HCT116 (cell line): ENCODE data around the gene MAPK8IP3. TPM values are rescaled to one million over a fixed set of nuclear protein-coding genes. Genes with fewer than 3 reads are reported as not detected.

ENCODE experiments used
- ATAC-seq: fragments of 200-7000 bp; cut with Tn5 transposase; 2 replicates; pipeline ENCODE4 v1.9.1; 2020; ENCODE audit warnings: mild to moderate bottlenecking, moderate library complexity
- BruUV-seq: library from RNA; stranded (reverse); fragments of 400-500 nt; replicated peaks from 2 replicates; lab custom pipeline; 2021; lab: Mats Ljungman, UMichigan
- CTCF ChIA-PET: fragments of 300-600 bp; sonication (Branson Sonifier 250); formaldehyde crosslinking; loops from one replicate; lab custom pipeline; 2021; ENCODE audit warnings: antibody characterized with exemption; lab: Charles Lee
- POLR2A ChIA-PET: fragments of 300-600, 350-600 bp; sonication (Branson Sonifier 250); formaldehyde crosslinking; loops from one replicate; lab custom pipeline; 2021; ENCODE audit warnings: antibody characterized with exemption; lab: Charles Lee
- RAD21 ChIA-PET, 2 experiments: fragments of 300-600 bp; sonication (Branson Sonifier 250); formaldehyde crosslinking; loops; one replicate each; lab custom pipeline; 2023; ENCODE audit warnings: low total read pairs in 2 of 2; ENCODE audit not compliant: uncharacterized antibody in 2 of 2, unreplicated experiment in 2 of 2, low non-redundant PET in 1 of 2; lab: Charles Lee
- DNase-seq: peaks from one replicate; pipeline ENCODE4 v3.0.0-alpha.2; 2010; ENCODE audit warnings: low read depth, low spot score
- H2AFZ ChIP-seq: fragments of 200-600 bp; shearing (Covaris generic), sonication (generic); 2 replicates; pipeline ENCODE4 v1.6.1; 2017; ENCODE audit warnings: low read depth, mixed run types, mixed read lengths, antibody characterized with exemption, low read length; ENCODE audit not compliant: poor library complexity, severe bottlenecking
- H3K27ac ChIP-seq: 2 replicates; pipeline ENCODE4 v1.5.1; 2012; ENCODE audit warnings: low read depth, low read length
- H3K27me3 ChIP-seq: fragments of 200-600 bp; sonication (generic); 2 replicates; pipeline ENCODE4 v1.6.1; 2016; ENCODE audit warnings: mixed run types, low read length, mixed read lengths; ENCODE audit not compliant: insufficient read depth
- H3K36me3 ChIP-seq, 2 experiments: fragments of 200-500 bp in 1 of 2; fragments of 200-600 bp in 1 of 2; sonication (Bioruptor generic) in 1 of 2; sonication (generic) in 1 of 2; 2 replicates each; pipeline versions ENCODE4 v1.5.1 to v1.6.1; 2014 to 2016; ENCODE audit warnings: low read length in 2 of 2, inconsistent platforms in 1 of 2, mixed read lengths in 1 of 2, mixed run types in 1 of 2; ENCODE audit not compliant: insufficient read depth in 2 of 2, control insufficient read depth in 1 of 2
- H3K4me1 ChIP-seq, 2 experiments: fragments of 200-600 bp in 1 of 2; sonication (generic) in 1 of 2; 2 replicates each; pipeline versions ENCODE4 v1.5.1 to v1.6.1; 2012 to 2017; ENCODE audit warnings: low read length in 2 of 2, inconsistent platforms in 1 of 2, mild to moderate bottlenecking in 1 of 2, mixed read lengths in 1 of 2, mixed run types in 1 of 2, moderate library complexity in 1 of 2; ENCODE audit not compliant: insufficient read depth in 2 of 2, control insufficient read depth in 1 of 2
- H3K4me2 ChIP-seq: fragments of 200-600 bp; sonication (generic); 2 replicates; pipeline ENCODE4 v1.6.1; 2017; ENCODE audit warnings: mixed run types, low read length, mixed read lengths
- H3K4me3 ChIP-seq, 2 experiments: fragments of 200-600 bp in 1 of 2; sonication (generic) in 1 of 2; replicated peaks in 1 of 2; 2 replicates each; pipeline ENCODE4 v1.5.1; 2011 to 2016; ENCODE audit warnings: low read length in 2 of 2, control low read depth in 1 of 2, low read depth in 1 of 2, mild to moderate bottlenecking in 1 of 2, mixed read lengths in 1 of 2, mixed run types in 1 of 2
- H3K79me2 ChIP-seq: fragments of 200-600 bp; sonication (generic); 2 replicates; pipeline ENCODE4 v1.6.1; 2017; ENCODE audit warnings: mild to moderate bottlenecking, mixed run types, low read length, moderate library complexity, mixed read lengths; ENCODE audit not compliant: insufficient read depth
- H3K9ac ChIP-seq: fragments of 200-600 bp; sonication (generic); 2 replicates; pipeline ENCODE4 v1.6.1; 2016; ENCODE audit warnings: low read length, mixed read lengths
- H3K9me2 ChIP-seq: fragments of 200-600 bp; sonication (generic), shearing (Covaris generic); 2 replicates; pipeline ENCODE4 v1.6.1; 2017; ENCODE audit warnings: mixed run types, mild to moderate bottlenecking, moderate library complexity; ENCODE audit not compliant: insufficient read depth
- H3K9me3 ChIP-seq, 2 experiments: fragments of 200-500 bp in 1 of 2; fragments of 200-600 bp in 1 of 2; sonication (Bioruptor generic) in 1 of 2; sonication (generic) in 1 of 2; 2 replicates each; pipeline ENCODE4 v1.6.1; 2014 to 2017; ENCODE audit warnings: low read length in 2 of 2, mixed read lengths in 2 of 2, inconsistent platforms in 1 of 2, low read depth in 1 of 2, mild to moderate bottlenecking in 1 of 2, mixed run types in 1 of 2, moderate library complexity in 1 of 2; ENCODE audit not compliant: control insufficient read depth in 1 of 2, insufficient read depth in 1 of 2
- H4K20me1 ChIP-seq: fragments of 200-600 bp; sonication (generic), shearing (Covaris generic); 2 replicates; pipeline ENCODE4 v1.6.1; 2017; ENCODE audit warnings: mixed run types, mild to moderate bottlenecking, moderate library complexity; ENCODE audit not compliant: insufficient read depth
- CBX3 ChIP-seq: IDR thresholded peaks from 2 replicates; pipeline ENCODE4 v1.6.1; 2012; ENCODE audit warnings: low read depth
- CEBPB ChIP-seq: IDR thresholded peaks from 2 replicates; pipeline ENCODE4 v1.6.1; 2012; ENCODE audit warnings: low read depth
- EGR1 ChIP-seq: IDR thresholded peaks from 2 replicates; pipeline ENCODE4 v1.6.1; 2012; ENCODE audit warnings: low read depth
- ELF1 ChIP-seq: IDR thresholded peaks from 2 replicates; pipeline ENCODE4 v1.6.1; 2012; ENCODE audit warnings: low read depth, borderline replicate concordance
- EZH2 ChIP-seq: fragments of 200-600 bp; sonication (generic); IDR thresholded peaks from 2 replicates; pipeline ENCODE4 v1.6.1; 2017; ENCODE audit warnings: antibody characterized with exemption, mixed run types
- EZH2phosphoT487 ChIP-seq: fragments of 200-600 bp; IDR thresholded peaks from 2 replicates; pipeline ENCODE4 v1.6.1; 2018; ENCODE audit warnings: antibody characterized with exemption, borderline replicate concordance
- FOSL1 ChIP-seq: IDR thresholded peaks from 2 replicates; pipeline ENCODE4 v1.6.1; 2012; ENCODE audit warnings: low read depth
- JUND ChIP-seq: IDR thresholded peaks from 2 replicates; pipeline ENCODE4 v1.6.1; 2012
- MAX ChIP-seq: IDR thresholded peaks from 2 replicates; pipeline ENCODE4 v1.6.1; 2012
- POLR2A ChIP-seq: IDR thresholded peaks from 2 replicates; pipeline ENCODE4 v1.7.0; 2011; ENCODE audit warnings: borderline replicate concordance; ENCODE audit not compliant: insufficient read depth, insufficient read length; ENCODE audit errors: extremely low read depth
- POLR2AphosphoS5 ChIP-seq: IDR thresholded peaks from 2 replicates; pipeline ENCODE4 v1.6.1; 2011; ENCODE audit warnings: mild to moderate bottlenecking, low read depth, low read length, moderate library complexity
- RAD21 ChIP-seq: IDR thresholded peaks from 2 replicates; pipeline ENCODE4 v1.6.1; 2012; ENCODE audit warnings: low read depth, mild to moderate bottlenecking
- REST ChIP-seq: IDR thresholded peaks from 2 replicates; pipeline ENCODE4 v1.6.1; 2012; ENCODE audit warnings: low read depth
- SP1 ChIP-seq: IDR thresholded peaks from 2 replicates; pipeline ENCODE4 v1.6.1; 2012; ENCODE audit warnings: low read depth
- TCF7L2 ChIP-seq: IDR thresholded peaks from 2 replicates; pipeline ENCODE4 v1.7.0; 2011; ENCODE audit warnings: borderline replicate concordance, inconsistent platforms; ENCODE audit not compliant: insufficient read depth, insufficient read length; ENCODE audit errors: extremely low read depth
- ZFX ChIP-seq: fragments of 450-650 bp; IDR thresholded peaks from 2 replicates; pipeline ENCODE4 v1.6.1; 2017
- ZNF274 ChIP-seq: fragments of 200-500 bp; sonication (Bioruptor generic); IDR thresholded peaks from 2 replicates; pipeline ENCODE4 v1.6.1; 2014; ENCODE audit warnings: mild to moderate bottlenecking, low read depth, low read length, inconsistent platforms
- intact Hi-C: fragments of 100-400 bp; cut with micrococcal nuclease; formaldehyde crosslinking; loops from 2 replicates; pipeline ENCODE4 v1.10.0; 2022
- total RNA-seq: library from RNA; stranded (reverse); gene quantifications from one replicate; pipeline ENCODE4 v1.2.1, GENCODE V29; 2021; ENCODE audit not compliant: unreplicated experiment
- TF ChIP-seq, protein P1 (sequence below): IDR thresholded peaks from 2 replicates; pipeline ENCODE4 v1.6.1; 2011; ENCODE audit warnings: mild to moderate bottlenecking, low read length, moderate library complexity; ENCODE audit not compliant: insufficient replicate concordance; ENCODE audit errors: extremely low read depth
- TF ChIP-seq, protein P2 (sequence below): IDR thresholded peaks from 2 replicates; pipeline ENCODE4 v1.6.1; 2012
- TF ChIP-seq, protein P3 (sequence below), 3 experiments: fragments of 200-600 bp in 1 of 3; sonication (generic) in 1 of 3; IDR thresholded peaks in 2 of 3; conservative IDR thresholded peaks in 1 of 3; 2 replicates each; pipeline ENCODE4 v1.5.1; 2012 to 2017; ENCODE audit warnings: low read depth in 2 of 3, low read length in 2 of 3, antibody characterized with exemption in 1 of 3, borderline replicate concordance in 1 of 3, control low read depth in 1 of 3, mild to moderate bottlenecking in 1 of 3, mixed read lengths in 1 of 3, mixed run types in 1 of 3, moderate library complexity in 1 of 3; ENCODE audit not compliant: insufficient read depth in 1 of 3

Gene MAPK8IP3
- total RNA-seq, 1 experiment from 2014 or later, result 75.3 TPM

- DNase-seq, result no peak
- Histone ChIP-seq H3K9me2 (no peaks in the 10 kb centered on the region), H3K79me2 (peaks cover 73% of the 10 kb centered on the region), H4K20me1 (peaks cover 3% of the 10 kb centered on the region; the same call in 1 of the 2 replicates), H3K4me1 (peaks cover 11 to 20% of the 10 kb centered on the region in 2 experiments), H3K27me3 (no peaks in the 10 kb centered on the region), H3K9me3 (no peaks in the 10 kb centered on the region), H3K36me3 (no peaks in the 10 kb centered on the region), H3K27ac (no peak overlapping the region), H3K4me2 (no peak overlapping the region), H3K4me3 (no peak overlapping the region), H3K9ac (no peak overlapping the region), H2AFZ (no peak overlapping the region)
- BruUV-seq, result no TSS peak
- ChIA-PET RAD21 (no interaction called here), CTCF (no interaction called here), POLR2A (no interaction called here)
- no peak for ATAC-seq
- intact Hi-C loops, result no loop called here
- TF ChIP-seq REST (no peak), EGR1 (no peak), JUND (no peak), TCF7L2 (no peak), CEBPB (no peak), SP1 (no peak), ZFX (no peak), EZH2 (no peak), EZH2phosphoT487 (no peak), ELF1 (no peak), POLR2AphosphoS5 (no peak), FOSL1 (no peak), CBX3 (no peak), ZNF274 (no peak), RAD21 (no peak), POLR2A (no peak), MAX (no peak)
- TF ChIP-seq, protein P1, sequence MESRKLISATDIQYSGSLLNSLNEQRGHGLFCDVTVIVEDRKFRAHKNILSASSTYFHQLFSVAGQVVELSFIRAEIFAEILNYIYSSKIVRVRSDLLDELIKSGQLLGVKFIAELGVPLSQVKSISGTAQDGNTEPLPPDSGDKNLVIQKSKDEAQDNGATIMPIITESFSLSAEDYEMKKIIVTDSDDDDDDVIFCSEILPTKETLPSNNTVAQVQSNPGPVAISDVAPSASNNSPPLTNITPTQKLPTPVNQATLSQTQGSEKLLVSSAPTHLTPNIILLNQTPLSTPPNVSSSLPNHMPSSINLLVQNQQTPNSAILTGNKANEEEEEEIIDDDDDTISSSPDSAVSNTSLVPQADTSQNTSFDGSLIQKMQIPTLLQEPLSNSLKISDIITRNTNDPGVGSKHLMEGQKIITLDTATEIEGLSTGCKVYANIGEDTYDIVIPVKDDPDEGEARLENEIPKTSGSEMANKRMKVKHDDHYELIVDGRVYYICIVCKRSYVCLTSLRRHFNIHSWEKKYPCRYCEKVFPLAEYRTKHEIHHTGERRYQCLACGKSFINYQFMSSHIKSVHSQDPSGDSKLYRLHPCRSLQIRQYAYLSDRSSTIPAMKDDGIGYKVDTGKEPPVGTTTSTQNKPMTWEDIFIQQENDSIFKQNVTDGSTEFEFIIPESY, result no peak
- TF ChIP-seq, protein P2, sequence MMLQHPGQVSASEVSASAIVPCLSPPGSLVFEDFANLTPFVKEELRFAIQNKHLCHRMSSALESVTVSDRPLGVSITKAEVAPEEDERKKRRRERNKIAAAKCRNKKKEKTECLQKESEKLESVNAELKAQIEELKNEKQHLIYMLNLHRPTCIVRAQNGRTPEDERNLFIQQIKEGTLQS, result no peak
- TF ChIP-seq, protein P3, sequence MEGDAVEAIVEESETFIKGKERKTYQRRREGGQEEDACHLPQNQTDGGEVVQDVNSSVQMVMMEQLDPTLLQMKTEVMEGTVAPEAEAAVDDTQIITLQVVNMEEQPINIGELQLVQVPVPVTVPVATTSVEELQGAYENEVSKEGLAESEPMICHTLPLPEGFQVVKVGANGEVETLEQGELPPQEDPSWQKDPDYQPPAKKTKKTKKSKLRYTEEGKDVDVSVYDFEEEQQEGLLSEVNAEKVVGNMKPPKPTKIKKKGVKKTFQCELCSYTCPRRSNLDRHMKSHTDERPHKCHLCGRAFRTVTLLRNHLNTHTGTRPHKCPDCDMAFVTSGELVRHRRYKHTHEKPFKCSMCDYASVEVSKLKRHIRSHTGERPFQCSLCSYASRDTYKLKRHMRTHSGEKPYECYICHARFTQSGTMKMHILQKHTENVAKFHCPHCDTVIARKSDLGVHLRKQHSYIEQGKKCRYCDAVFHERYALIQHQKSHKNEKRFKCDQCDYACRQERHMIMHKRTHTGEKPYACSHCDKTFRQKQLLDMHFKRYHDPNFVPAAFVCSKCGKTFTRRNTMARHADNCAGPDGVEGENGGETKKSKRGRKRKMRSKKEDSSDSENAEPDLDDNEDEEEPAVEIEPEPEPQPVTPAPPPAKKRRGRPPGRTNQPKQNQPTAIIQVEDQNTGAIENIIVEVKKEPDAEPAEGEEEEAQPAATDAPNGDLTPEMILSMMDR (IDR thresholded peaks at IDR 0.05 in 2 of 3, conservative IDR thresholded peaks at IDR 0.05 in 1 of 3; ENCODE audit: borderline replicate concordance in 1 of 3, insufficient read depth in 1 of 3, low read depth in 2 of 3, low read length in 2 of 3), result no peak
Measured at GRCh38 chr16:1708768-1709180, 2.8 kb downstream of the MAPK8IP3 start.
